Measurements from ENCODE around the gene HSD17B2. TPM values are rescaled to one million over a fixed set of nuclear protein-coding genes. Genes with fewer than 3 reads are reported as not detected.
"Not testable (repeated sequence)": the region's sequence is repeated elsewhere in the genome, so short reads cannot be mapped to it uniquely, and the experiment has no call there.

Gene HSD17B2
- polyA plus RNA-seq, 3 donors = 11.0 to 18.0 (median 13.5) TPM

DNA sequence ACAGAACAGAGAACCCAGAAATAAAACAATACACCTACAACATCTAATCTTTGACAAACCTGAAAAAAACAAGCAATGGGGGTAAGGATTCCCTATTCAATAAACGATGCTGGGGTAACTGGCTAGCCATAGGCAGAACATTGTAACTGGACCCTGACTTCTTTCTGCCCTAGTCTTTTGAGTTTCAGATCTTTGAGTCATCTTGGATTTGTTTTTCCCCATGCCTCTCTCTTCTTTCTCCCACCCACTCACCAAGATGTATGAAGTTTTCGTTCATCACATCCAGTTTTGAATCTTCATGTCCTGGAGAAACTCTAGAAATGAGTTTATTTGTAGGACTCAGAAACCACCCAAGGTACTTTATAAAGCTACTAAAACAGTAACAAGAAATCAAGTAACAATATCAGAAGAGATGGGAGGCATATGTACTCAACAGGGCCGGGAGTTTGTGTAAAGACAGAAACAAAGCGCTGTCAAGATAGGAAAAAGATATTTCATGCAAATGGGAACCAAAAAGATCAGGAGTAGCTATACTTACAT, 39.0 kb downstream of the HSD17B2 start:
- DNase-seq = no peak

DNA sequence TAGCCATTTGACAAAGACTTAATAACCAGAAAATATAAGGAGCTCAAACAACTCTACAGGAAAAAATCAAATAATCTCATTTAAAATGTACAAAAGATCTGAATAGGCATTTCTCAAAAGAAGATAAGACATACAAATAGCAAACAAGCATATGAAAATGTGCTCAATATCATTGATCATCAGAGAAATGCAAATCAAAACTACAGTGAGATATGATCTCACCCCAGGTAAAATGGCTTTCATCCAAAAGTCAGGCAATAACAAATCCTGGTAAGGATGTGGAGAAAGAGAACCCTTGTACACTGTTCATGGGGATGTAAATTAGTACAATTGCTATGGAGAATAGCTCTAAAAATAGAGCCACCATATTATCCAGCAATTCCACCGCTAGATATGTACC, 43.1 kb downstream of the HSD17B2 start:
- no peak for DNase-seq

DNA sequence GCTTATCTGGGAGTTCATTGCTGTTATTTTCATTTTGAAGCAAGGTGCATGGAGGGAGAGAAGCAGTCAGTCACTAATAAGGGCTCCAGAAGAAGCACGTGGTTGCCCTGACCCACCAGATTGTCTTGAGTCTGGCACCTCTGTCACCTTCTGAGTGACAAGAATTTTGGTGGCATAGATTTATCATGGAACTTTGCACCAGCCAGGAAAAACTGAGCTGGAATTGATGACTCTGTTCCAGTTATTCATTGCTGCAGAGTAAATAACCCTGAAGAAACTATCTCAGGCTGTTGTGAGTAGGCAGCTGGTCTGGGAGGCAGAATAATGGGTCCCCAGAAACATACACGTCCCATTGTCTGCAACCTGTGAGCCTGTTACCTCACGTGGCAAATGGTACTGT, 44.8 kb downstream of the HSD17B2 start:
- no peak for DNase-seq

DNA sequence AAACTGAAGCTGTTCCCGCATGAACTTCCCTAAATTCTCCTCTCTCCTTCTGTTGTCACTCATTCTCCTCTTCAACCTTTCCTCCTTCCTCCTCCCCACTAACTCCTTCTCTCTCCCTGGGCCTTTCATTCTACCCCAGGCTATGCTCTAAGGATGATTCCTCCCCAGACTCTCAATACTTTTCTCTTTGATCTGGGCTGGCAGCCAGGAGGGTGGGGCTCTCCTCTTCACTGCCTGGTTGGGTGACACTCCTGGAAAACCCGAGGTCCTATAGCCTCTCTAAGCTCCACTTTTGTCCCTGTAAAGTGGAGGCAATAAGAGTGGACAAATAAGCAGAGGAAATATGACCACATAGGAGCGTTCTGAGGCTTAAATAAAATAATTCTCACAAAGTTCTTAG, 46.2 kb downstream of the HSD17B2 start:
- DNase-seq = no peak

DNA sequence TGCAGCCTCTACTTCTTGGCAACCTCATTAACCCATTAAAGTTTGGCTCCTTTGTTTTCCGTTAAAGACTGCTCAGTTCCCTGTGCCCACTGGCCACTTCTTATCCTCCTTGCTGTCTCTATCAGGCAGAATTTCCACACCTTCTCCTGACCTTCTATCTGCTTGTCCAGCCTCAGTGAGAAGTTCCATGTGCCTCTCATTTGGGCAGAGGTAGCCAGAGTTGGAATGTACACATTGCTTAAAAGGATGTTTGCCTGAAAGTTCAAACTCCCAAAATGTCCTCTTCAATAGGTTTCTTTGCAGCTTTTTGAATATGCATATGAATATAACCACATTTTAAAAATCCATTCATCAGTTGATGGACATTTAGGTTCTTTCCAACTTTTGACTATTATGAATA, 47.0 kb downstream of the HSD17B2 start:
- DNase-seq = no peak

DNA sequence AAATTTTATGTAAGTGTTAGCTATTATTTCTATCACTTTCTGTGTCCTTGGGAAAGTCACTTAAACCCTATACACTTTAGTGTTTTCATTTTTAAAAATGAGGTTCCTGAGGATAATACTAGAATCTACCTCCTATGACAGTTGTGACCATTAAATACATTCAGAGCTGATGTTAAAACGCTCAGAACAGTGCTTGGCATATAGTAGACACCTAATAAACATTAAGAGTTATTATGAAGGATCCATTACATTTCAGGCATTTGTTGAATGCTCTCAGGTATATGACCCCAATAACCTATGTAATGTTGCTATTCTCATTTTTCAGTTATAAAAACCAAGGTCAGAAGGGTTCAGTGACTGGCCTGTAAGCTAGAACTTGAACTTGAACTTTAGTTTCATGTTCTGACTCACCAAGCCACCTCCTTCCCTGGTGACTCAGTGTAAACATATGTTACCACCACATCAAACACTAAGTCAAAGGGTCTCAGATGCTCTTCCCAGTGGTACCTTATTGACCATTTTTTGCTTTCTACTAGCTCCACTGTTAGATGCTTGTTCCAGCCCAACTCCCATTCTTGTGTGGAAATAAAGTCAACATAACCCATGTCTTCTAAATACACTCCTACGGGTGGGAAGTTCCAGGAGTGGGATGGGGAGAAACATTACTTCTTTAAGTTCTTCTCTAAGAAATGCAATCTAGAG, 47.6 kb downstream of the HSD17B2 start:
- no peak for DNase-seq

DNA sequence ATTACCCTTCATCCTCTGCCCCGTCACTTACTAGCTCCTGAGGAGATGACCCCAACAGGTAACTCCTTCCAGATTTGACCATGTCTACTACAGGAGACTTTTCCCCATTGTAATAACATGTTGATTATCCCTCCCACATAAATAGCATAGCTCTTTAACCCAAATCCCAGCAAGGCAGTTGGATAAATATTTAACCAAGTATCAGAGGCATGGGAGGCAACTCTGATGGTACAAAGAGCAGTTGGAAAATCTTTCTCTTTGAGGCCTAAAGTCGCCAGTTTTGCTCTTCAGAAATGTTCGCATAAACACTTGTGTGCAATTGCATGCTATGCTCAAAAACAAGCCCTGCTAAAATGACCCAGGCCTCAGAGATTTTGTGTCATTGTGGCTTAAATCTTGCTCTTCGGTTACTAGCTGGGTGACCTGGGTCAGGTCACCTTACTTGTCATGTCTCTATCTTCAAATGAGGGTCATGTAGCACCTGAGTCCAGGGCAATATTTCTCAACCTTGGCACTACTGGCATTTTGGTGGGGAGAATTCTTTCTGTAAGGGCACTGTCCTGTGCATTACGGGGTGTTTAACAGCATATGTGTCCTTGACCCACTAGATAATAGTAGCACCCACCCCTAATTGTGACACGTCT, 48.8 kb downstream of the HSD17B2 start:
- no peak for DNase-seq

DNA sequence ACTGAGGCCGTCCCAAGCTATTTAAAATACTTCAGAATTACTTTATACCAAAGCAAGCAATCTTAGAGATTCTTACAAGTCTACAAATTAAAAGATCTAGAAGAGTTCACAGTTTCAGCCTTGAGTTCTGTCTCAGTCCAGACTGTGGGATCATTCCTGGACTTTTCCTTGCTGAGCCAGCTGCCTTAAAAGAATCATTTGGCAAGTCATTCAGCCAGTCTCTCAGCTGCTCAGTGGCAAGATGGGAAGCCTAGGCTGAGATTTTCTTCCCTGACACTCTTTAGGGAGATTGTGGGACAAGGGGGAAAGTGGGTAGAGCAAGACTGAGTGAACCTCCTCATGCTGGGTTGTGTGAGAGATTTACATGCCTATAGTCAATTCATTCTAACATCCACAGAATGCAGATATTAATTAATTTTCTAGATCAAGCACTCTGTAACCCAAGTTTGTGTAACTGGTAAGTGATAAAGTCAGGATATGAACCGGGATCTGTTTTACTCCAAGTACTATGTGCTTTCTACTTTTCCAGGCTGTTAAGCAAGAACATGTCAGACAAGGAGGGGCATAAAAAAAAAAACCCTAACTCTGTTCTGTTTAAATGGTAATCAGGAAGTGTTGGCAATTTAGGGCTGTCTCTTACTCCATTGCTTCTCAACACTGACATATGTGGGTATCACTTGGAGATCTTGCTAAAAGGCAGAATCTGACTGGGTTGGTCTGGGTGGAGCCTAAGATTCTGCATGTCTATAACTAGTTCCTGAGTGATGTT, 50.1 kb downstream of the HSD17B2 start:
- DNase-seq = no peak

DNA sequence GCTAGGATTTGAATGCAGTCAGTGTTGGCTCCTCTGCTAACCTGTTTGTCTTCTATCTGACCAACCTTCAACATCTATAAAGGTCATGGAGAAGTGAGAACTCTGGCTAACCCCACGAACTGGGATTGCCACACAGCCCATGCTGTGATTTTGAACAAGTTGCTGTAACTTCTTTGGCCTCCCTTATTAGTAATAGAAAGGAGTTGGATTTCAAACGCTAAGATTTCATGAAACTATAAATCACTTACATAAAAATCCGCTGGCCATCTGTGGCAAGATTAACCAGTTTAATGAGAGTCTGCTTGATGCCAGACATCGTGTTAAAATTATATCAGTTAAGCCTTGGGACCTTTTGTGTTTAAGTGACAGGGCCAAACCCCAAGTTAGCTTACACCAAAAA, 53.4 kb downstream of the HSD17B2 start:
- no peak for DNase-seq

DNA sequence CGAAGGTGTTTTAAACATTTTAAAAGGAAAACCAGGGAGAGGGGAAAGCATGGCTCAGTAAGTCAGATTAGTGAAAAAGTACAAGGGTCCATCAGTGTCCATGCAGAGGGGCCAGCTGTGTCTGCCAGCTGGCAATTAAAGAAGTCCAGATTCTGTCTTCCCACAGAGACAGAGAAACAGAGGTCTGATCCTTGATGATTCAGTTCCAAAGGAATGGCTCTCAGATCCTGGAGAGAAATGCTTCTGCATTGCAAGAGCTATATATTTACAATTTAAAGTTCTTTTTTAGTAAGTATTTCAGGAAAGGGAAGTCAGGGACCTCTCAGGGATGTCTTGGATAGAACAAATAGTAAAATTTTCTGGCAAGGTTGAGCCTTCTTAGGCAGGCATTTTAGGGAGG, 56.2 kb downstream of the HSD17B2 start:
- DNase-seq = no peak

DNA sequence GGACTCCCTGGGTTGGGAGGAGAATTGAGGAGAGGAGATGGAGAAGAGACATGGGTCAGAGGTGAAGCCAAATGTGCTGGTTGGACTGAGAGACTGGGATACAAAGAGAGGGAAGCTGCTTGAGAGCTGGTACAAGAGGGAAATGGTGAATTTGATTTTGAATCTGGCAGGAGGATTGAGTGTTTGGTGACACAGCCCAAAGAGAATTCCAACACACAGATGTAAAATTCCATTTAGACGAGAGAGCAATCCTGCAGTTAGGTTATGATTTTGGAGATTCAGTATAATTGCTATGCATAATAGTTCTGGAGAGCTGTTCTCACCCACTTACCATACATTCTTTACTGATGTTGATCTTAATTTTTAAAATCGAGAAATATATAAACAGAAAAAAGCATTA, 57.7 kb downstream of the HSD17B2 start:
- no peak for DNase-seq

DNA sequence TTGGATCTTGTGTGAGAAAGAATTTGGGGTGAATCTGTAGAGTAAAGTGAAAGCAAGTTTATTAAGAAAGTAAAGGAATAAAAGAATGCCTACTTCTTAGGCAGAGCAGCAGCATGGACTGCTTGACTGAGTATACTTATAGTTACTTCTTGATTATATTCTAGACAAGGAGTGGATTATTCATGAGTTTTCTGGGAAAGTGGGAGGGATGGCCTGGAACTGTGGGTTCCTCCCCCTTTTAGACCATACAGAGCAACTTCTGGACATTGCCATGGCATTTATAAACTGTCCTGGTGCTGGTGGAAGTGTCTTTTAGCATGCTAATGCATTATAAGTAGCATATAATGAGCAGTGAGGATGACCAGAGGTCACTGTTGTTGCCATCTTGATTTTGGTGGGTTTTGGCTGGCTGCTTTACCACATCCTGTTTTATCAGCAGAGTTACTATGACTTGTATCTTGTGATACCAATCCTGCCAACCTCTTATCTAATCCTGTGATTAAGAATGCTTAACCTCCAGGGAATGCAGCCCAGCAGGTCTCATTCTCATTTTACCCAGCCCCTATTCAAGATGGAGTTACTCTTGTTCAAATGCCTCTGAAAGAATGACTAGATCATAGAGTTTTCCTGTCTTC, 58.7 kb downstream of the HSD17B2 start:
- DNase-seq = no peak

DNA sequence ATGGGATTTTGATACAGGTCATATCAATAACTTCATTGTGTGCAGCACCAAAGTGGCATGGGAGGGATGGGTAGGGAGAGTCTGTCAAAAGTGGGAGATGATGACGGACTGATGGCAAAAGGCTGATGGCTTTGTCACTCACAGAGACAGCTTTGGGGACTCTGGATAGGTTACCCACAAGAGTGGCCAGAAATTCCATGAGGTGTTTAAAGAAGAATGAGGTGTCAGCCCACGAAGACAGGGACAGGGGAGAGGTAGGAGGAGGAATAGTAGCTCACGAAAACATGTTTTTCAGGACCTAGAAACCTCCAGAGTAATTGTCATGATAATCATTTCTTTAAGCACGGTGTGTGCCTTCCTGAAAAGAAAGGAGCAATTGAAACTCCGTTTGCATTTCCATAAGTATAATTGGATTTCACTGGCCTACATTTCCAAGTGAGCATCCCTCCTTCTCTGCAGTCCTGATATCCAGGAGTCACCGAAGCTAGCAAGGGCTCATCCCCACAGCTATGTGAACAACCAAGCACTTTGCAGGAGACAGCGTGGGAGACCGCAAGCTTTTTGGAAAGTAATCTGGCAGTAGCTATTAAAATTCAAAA, 60.0 kb downstream of the HSD17B2 start:
- DNase-seq = no peak

DNA sequence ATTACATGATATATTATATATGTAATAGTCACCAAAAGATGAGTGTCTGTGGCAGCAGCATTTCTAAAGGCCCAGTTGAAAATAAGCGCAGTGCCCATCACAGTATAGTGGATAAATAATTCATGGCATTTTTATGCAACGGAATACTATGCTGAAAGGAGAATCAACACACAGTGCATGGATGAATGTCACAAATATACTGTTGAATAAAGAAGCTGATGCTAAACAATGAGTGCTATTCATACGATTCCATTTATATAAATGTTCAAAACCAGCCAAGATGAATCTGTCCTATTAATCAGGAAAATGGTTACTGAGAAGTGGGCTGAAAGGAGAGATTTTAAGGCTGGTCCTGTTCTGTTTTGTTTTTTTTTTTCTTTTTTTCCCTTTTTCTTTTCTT, 61.6 kb downstream of the HSD17B2 start:
- no peak for DNase-seq

DNA sequence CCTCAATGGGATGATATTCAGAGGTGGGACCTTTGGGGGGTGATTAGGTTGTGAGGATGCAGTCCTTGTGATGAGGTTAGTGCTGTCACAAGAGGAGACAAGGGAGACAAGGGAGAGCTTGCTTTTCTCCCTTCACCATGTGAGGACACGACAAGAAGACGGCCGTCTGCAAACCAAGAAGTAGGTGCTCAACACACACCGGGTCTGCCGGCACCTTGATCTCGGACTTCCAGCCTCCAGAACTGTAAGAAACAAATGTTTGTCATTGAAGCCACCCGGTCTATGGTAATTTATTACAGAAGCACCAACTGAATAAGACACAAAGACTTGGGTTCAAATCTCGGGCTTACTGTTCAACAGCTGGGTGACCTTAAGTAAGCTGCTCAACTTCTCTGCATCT, 70.1 kb downstream of the HSD17B2 start:
- DNase-seq = no peak

DNA sequence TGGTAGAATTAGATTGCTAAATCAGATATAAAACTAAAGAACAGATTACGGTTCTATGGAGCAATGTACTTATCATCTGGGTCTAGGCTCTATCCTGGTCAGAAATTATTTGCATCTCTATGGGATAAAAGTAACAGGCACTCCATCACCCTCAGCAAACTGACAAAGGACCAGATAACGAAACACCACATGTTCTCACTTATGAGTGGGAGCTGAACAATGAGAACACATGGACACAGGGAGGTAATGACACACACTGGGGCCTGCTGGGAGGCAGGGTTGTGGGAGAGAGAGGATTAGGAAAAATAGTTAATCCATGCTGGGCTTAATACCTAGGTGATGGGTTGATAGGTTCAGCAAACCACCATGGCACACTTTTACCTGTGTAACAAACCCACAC, 73.0 kb downstream of the HSD17B2 start:
- no peak for DNase-seq

DNA sequence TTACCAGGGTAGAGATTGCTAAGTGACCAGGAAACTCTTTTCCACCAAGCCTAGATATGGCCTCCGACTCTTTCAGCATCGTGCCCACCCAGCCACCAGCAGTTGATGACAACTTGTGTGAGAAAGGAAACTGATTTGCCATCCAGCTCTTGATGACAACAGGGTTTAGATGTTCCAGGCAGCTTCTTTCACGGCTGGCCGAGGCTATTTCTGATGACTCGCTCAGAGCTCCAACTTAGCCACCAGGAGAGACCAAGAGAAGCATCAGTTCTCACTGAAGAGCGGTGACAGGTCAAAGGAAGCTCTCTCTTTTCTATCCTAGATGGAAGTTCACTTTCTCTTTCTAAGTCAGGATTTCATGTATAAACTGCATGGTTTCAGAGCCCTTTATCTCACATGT, 73.7 kb downstream of the HSD17B2 start:
- no peak for DNase-seq

DNA sequence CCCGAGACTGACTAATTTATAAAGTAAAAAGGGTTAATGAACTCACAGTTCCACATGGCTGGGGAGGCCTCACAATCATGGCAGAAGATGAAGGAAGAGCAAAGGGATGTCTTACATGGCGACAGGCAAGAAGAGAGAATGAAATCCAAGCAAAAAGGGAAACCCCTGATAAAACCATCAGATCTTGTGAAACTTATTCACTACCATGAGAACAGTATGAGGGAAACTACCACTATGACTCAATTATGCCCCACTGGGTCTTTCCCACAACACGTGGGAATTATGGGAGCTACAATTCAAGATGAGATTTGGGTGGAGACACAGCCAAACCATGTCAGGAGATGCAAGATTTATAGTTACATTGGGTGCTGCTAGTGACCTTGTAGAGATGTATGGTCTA, 74.2 kb downstream of the HSD17B2 start:
- not testable (repeated sequence) for DNase-seq

DNA sequence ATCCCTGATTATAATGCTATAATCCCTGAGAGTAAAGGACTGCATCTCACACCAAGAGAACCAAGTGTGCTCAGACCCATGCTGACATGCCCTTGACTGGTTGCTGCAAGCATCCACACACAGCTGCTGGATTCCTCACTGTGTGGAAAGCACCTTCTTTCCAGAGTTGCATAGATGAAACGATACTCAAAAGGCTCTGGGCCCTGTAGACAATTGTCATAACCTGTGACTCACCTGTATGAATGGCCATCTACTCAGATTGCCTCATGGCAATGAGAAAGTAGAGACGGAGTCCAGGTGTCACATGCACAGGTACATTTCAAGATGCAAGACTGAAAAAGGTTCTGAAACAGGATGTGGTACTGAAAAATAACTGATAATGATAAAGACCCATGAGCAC, 76.9 kb downstream of the HSD17B2 start:
- DNase-seq = no peak

DNA sequence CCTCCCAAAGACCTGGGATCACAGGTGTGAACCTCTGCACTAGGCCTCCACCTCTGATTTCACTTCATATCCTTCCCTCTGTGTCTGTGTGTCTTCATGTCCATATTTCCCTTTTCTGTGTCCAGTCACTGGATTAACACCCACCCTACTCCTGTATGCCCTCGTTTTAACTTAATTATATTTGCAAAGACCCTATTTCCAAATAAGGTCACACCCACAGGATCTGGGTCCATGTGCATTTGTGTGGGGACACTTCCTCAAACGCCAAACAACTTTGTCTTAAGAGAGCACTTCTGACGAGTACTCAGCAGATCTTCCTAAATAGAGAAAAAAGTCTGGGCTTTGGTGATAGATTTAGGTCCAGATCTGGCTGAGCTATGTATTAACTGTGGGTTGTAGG, 78.7 kb downstream of the HSD17B2 start:
- no peak for DNase-seq

DNA sequence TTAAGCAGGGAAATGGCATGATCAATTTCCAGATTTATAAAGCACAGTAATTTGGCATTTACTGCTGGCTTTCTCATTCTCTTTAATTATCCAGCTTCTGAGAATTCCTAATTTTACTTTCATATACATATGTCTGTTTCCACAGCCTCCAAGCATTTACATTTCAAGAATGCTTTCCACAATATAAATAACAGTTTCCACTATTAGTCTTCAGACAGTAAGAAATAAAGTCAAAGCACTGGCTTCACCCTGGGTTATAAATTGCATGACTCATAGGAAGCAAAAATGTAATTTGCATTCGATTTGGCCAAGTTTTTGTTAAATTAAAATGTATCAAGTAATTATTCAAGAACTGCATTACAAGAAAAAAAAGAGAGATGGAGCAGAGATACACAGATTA, 81.5 kb downstream of the HSD17B2 start:
- DNase-seq = no peak

DNA sequence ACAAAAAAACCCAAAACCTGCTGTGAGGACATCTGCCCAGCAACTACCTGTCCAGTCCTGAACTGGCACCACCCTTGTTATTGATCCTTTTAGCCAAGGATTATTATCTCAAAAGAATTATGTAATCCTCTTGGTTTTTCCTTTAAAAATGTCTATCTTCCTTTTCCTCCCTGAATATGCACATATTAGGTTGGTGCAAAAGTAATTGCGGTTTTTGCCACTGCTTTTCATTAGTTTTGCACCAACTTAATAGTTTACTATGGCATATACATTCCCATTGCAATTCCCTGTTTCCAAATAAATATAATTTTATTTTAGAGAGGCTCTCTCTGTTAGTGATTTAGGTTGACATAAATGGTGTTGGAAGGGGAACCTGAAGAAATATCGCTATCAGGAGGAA, 83.7 kb downstream of the HSD17B2 start:
- DNase-seq = no peak

Data from renal pelvis (tissue), 4 donors.